Activated CD4-positive, alpha-beta T cell treated with anti-CD3 and anti-CD28 coated beads for 36 hours (primary cell): ENCODE measurements around the gene ATP4B. TPM values are rescaled to one million over a fixed set of nuclear protein-coding genes. Genes with fewer than 3 reads are reported as not detected.

ENCODE experiments used
- ATAC-seq: fragments of 200-7000 bp; cut with Tn5 transposase; one replicate; pipeline ENCODE4 v1.10.0; 2021; ENCODE audit warnings: mild to moderate bottlenecking, moderate library complexity
- CTCF ChIA-PET: fragments of 350-600 bp; sonication (Branson Sonifier 250); formaldehyde crosslinking; loops from one replicate; lab custom pipeline; 2021; ENCODE audit warnings: antibody characterized with exemption; lab: Charles Lee
- POLR2A ChIA-PET: fragments of 350-600 bp; sonication (Branson Sonifier 250); formaldehyde crosslinking; loops from one replicate; lab custom pipeline; 2021; ENCODE audit warnings: antibody characterized with exemption, inconsistent platforms; lab: Charles Lee
- DNase-seq: peaks from one replicate; pipeline ENCODE4 v3.0.0-alpha.2; 2020
- H3K27ac Mint-ChIP-seq: one replicate; pipeline ENCODE4 v1.8.0; 2021; ENCODE audit warnings: mixed read lengths
- H3K27me3 Mint-ChIP-seq: one replicate; pipeline ENCODE4 v1.8.0; 2021; ENCODE audit warnings: mixed read lengths
- H3K36me3 Mint-ChIP-seq: one replicate; pipeline ENCODE4 v1.8.0; 2021; ENCODE audit warnings: low read depth, mixed read lengths
- H3K4me1 Mint-ChIP-seq: one replicate; pipeline ENCODE4 v1.8.0; 2021; ENCODE audit warnings: mixed read lengths
- H3K4me3 Mint-ChIP-seq: one replicate; pipeline ENCODE4 v1.8.0; 2021; ENCODE audit warnings: mild to moderate bottlenecking, moderate library complexity, mixed read lengths
- H3K9me3 Mint-ChIP-seq: one replicate; pipeline ENCODE4 v1.8.0; 2021; ENCODE audit warnings: low read depth, mixed read lengths
- intact Hi-C, 2 experiments: fragments of 100-400 bp; cut with DNase I in 1 of 2; cut with micrococcal nuclease in 1 of 2; formaldehyde crosslinking; loops; one replicate each; pipeline versions ENCODE4 v1.14.2 to v1.15.1; 2022 to 2024; cut with DNase I, micrococcal nuclease
- total RNA-seq, 2 experiments: library from RNA; stranded (reverse); gene quantifications; one replicate each; pipeline ENCODE4 v1.2.3, GENCODE V29; 2021

ATP4B gene
- total RNA-seq, 2 experiments from 2014 or later: not detected

DNA sequence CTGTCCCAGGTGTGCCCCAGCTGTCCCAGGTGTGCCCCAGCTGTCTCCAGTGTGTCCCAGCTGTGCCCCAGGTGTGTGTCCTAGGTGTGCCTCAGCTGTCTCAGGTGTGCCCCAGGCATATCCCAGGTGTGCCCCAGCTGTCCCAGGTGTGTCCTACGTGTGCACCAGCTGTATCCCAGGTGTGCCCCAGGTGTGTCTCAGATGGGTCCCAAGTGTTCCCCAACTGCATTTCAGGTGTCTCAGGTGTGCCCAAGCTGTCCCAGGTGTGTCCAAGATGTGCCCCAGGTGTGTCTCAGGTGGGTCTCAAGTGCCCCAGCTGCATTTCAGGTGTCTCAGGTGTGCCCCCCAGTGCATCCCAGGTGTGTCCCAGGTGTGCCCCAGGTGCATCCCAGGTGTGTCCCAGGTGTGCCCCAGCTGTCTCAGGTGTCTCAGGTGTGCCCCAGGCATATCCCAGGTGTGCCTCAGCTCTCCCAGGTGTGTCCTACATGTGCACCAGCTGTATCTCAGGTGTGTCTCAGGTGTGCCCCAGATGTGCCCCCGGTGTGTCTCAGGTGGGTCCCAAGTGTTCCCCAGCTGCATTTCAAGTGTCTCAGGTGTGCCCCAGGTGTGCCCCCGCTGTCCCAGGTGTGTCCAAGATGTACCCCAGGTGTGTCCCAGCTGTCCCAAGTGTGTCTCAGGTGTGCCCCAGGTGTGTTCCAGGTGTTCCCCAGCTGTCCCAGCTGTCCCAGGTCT is 7.8 kb upstream of the ATP4B start:
- DNase-seq (peak; percentile 2), ATAC-seq (no peak)
- H3K27me3 Mint-ChIP-seq: no peaks in the 10 kb centered on the region
- H3K4me1 Mint-ChIP-seq: no peaks in the 10 kb centered on the region
- CTCF ChIA-PET: interaction anchor here (0.6 kb wide), 1 partner anchor 358 kb away, joined by 3 read pairs; no protein-coding TSS in a partner anchor
- peaks cover 12% of the 10 kb centered on the region for H3K9me3 Mint-ChIP-seq
- intact Hi-C loops: no loop called here
- POLR2A ChIA-PET: no interaction called here
- H3K4me3 Mint-ChIP-seq: no peak overlapping the region
- no peaks in the 10 kb centered on the region for H3K36me3 Mint-ChIP-seq
- no peak overlapping the region for H3K27ac Mint-ChIP-seq

DNA sequence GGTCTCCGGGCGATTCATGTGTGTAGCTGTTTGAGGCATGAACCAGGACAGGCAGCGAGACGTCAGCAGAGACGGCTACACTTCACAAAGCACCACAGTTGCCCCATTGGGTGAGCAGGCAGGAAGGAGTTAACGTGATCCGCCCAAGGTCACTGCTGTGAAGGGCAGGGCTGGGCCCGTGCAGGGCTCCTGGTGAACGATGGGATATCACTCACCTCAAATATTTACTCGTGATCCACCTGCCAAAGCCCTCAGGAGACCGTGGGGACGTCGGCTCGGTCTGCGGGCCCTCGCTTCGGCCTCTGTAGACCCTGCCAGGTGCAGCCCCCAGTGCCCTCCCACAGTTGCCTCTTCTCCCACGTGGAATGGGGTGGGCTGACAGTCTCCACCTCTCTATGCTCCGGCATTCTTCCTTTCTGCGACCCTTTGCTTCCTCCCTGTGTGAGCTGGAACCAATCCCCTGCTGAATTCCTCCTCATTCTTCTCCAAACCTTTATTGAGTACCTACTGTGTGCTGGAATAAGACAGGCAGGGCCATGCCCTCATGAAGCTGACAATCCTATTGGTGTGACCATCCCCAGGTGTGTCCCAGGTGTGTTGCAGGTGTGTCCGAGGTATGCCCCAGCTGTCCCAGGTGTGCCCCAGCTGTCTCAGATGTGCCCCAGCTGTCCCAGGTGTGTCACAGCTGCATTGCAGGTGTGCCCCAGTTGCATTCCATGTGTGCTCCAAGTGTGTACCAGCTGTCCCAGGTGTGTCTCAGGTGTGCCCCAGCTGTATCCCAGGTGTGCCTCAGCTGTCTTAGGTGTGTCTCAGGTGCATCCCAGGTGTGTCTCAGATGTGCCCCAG is 7.0 kb upstream of the ATP4B start:
- Mint-ChIP-seq H3K27me3 (no peaks in the 10 kb centered on the region), H3K36me3 (no peaks in the 10 kb centered on the region), H3K9me3 (peaks cover 14% of the 10 kb centered on the region), H3K27ac (no peak overlapping the region), H3K4me3 (no peak overlapping the region), H3K4me1 (no peaks in the 10 kb centered on the region)
- POLR2A ChIA-PET: no interaction called here
- DNase-seq: peak; percentile 2
- no peak for ATAC-seq
- CTCF ChIA-PET: no interaction called here
- intact Hi-C loops: no loop called here

DNA sequence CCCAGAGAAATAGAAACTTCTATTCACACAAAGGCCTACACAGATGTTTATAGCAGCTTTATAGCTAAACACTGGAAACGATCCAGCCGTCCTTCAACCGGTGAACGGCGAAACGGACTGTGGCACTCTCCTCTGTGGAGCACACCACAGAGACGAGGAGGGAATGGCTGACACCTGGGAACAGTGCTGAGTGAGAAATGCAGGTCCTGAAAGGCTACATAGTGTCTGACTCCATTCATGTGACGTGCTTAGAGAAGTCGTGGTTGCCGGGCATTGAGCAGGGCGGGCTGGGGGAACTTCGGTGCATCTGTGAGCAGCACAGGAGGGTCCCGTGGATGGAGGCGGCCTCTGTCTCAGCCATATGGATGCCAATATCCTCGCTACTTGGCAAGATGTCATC is 5.9 kb upstream of the ATP4B start:
- DNase-seq: peak; percentile 1
- H3K4me3 Mint-ChIP-seq: no peak overlapping the region
- intact Hi-C loops: no loop called here
- ChIA-PET POLR2A (no interaction called here), CTCF (no interaction called here)
- H3K27ac Mint-ChIP-seq: no peak overlapping the region
- peaks cover 14% of the 10 kb centered on the region for H3K9me3 Mint-ChIP-seq
- ATAC-seq: no peak
- no peaks in the 10 kb centered on the region for H3K36me3 Mint-ChIP-seq
- H3K27me3 Mint-ChIP-seq: no peaks in the 10 kb centered on the region
- H3K4me1 Mint-ChIP-seq: no peaks in the 10 kb centered on the region

- POLR2A ChIA-PET: no interaction called here
- Mint-ChIP-seq H3K36me3 (no peaks in the 10 kb centered on the region), H3K4me3 (no peak overlapping the region), H3K9me3 (peaks cover 14% of the 10 kb centered on the region), H3K4me1 (no peaks in the 10 kb centered on the region), H3K27me3 (no peaks in the 10 kb centered on the region), H3K27ac (no peak overlapping the region)
- ATAC-seq (no peak), DNase-seq (no peak)
- CTCF ChIA-PET: interaction anchor here (0.7 kb wide), 1 partner anchor 63 kb away, joined by 4 read pairs; no protein-coding TSS in a partner anchor
- intact Hi-C loops: no loop called here
Observed at GRCh38 chr13:113661509-113661908, 3.5 kb upstream of the ATP4B start.

DNA sequence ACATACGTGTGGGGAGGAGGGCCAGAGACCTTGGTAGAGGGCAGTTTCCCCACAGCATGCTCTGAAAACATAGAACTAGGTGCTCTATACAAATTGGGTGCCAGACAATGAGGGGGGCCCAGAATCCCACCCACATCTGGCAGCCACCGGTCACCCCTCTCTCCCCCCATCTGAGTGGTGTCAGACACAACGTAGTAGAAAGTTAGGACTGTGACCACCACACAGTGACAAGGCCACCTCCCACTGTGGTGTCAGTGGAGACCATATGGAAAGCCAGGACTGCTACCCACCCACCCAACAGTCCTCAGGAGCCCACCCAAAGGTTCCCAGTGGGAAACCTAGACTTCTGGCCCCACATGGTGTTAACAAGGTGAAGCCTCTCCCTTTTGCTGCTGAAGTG is 2.1 kb upstream of the ATP4B start:
- no peak overlapping the region for H3K4me3 Mint-ChIP-seq
- no peaks in the 10 kb centered on the region for H3K4me1 Mint-ChIP-seq
- ATAC-seq (no peak), DNase-seq (no peak)
- no peak overlapping the region for H3K27ac Mint-ChIP-seq
- H3K9me3 Mint-ChIP-seq: peaks cover 14% of the 10 kb centered on the region
- H3K27me3 Mint-ChIP-seq: no peaks in the 10 kb centered on the region
- intact Hi-C loops: no loop called here
- ChIA-PET CTCF (no interaction called here), POLR2A (no interaction called here)
- H3K36me3 Mint-ChIP-seq: no peaks in the 10 kb centered on the region

DNA sequence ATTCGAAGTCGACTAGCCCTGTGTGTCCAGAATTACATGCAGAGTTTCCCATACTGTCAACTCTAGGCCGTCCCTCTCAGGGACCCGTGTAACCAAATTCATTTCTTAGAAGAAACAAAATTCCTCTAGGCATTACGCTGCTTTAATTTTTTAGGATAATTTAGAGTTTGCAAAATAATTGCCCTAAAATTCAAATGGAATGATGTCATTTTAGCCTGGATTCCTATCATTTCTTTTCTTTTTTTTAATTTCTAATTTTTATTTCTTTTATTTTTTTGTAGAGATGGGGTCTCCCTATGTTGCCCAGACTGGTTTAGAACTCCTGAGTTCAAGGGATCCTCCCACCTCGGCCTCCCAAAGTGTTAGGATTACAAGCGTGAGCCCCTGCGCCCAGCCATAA is 1.3 kb upstream of the ATP4B start:
- Mint-ChIP-seq H3K4me1 (no peaks in the 10 kb centered on the region), H3K36me3 (no peaks in the 10 kb centered on the region), H3K27ac (no peak overlapping the region), H3K9me3 (peaks cover 14% of the 10 kb centered on the region), H3K4me3 (no peak overlapping the region), H3K27me3 (no peaks in the 10 kb centered on the region)
- POLR2A ChIA-PET: no interaction called here
- intact Hi-C loops: no loop called here
- CTCF ChIA-PET: no interaction called here
- DNase-seq: no peak
- ATAC-seq: no peak

GRCh38 chr13:113658836-113659235 is 838 bp upstream of the ATP4B start:
- no peaks in the 10 kb centered on the region for H3K27me3 Mint-ChIP-seq
- peaks cover 2% of the 10 kb centered on the region for H3K4me1 Mint-ChIP-seq
- H3K4me3 Mint-ChIP-seq: no peak overlapping the region
- ATAC-seq (no peak), DNase-seq (peak; percentile 1)
- ChIA-PET CTCF (no interaction called here), POLR2A (no interaction called here)
- intact Hi-C loops: no loop called here
- no peak overlapping the region for H3K27ac Mint-ChIP-seq
- H3K9me3 Mint-ChIP-seq: peaks cover 14% of the 10 kb centered on the region
- H3K36me3 Mint-ChIP-seq: no peaks in the 10 kb centered on the region

- no peaks in the 10 kb centered on the region for H3K27me3 Mint-ChIP-seq
- intact Hi-C loops: no loop called here
- H3K27ac Mint-ChIP-seq: no peak overlapping the region
- ChIA-PET POLR2A (no interaction called here), CTCF (no interaction called here)
- H3K36me3 Mint-ChIP-seq: no peaks in the 10 kb centered on the region
- H3K4me1 Mint-ChIP-seq: peaks cover 6% of the 10 kb centered on the region
- peak; percentile 1 for DNase-seq
- H3K9me3 Mint-ChIP-seq: peaks cover 12% of the 10 kb centered on the region
- no peak overlapping the region for H3K4me3 Mint-ChIP-seq
- ATAC-seq: no peak
Observed at GRCh38 chr13:113656831-113657671, 947 bp downstream of the ATP4B start.

DNA sequence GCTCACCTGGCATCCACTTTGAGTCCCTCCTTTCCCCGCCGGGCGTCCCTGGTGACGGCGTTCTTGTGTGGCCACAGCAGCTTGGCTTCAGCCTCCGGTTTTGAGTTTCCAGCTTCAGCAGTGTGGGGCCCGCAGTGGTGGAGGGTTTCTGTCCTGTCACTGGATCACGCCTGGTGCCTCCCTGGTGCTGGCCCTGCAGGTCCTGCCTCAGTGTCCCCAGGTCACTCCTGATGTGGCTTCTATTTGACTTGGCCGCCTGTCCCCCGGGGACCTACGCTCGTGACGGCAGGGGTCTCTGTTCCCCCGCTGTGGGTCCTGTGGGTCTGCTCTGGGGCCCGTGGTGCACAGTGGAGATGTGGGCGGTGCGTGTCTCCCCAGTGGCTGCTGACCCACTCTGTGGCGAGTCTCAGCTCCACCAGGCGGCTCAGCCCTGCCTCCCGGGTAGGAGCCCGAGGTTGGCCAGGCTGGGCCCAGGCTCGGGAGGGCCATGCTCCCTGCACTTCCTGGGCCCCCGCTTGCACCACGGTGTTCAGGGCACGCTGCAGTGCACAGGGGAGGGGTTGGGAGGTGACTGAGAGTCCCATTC is 1.9 kb downstream of the ATP4B start:
- CTCF ChIA-PET: no interaction called here

GRCh38 chr13:113655346-113656002 is 2.5 kb downstream of the ATP4B start:
- Mint-ChIP-seq H3K27ac (no peak overlapping the region), H3K27me3 (no peaks in the 10 kb centered on the region), H3K4me1 (peaks cover 6% of the 10 kb centered on the region), H3K36me3 (no peaks in the 10 kb centered on the region), H3K4me3 (no peak overlapping the region), H3K9me3 (no peaks in the 10 kb centered on the region)
- intact Hi-C loops: no loop called here
- ATAC-seq: no peak
- CTCF ChIA-PET: no interaction called here
- DNase-seq: peak; percentile 1
- POLR2A ChIA-PET: no interaction called here

More for the DNA sequence above, 1.9 kb downstream of the ATP4B start:
- H3K27me3 Mint-ChIP-seq: no peaks in the 10 kb centered on the region
- peaks cover 6% of the 10 kb centered on the region for H3K4me1 Mint-ChIP-seq
- no peak for DNase-seq
- intact Hi-C loops: no loop called here
- no peaks in the 10 kb centered on the region for H3K36me3 Mint-ChIP-seq
- H3K27ac Mint-ChIP-seq: no peak overlapping the region
- no peak for ATAC-seq
- no peak overlapping the region for H3K4me3 Mint-ChIP-seq
- peaks cover 4% of the 10 kb centered on the region for H3K9me3 Mint-ChIP-seq
- POLR2A ChIA-PET: no interaction called here
